Endothelial cell of umbilical vein (primary cell): ENCODE results near the gene MIB1.

ENCODE experiments used
- CTCF ChIP-seq, 2 donors: IDR thresholded peaks; 1 replicate in 1 of 2; 2 replicates in 1 of 2; pipeline ENCODE4 v1.5.1; 2011; ENCODE audit warnings: low read length in 2 of 2, mild to moderate bottlenecking in 2 of 2, moderate library complexity in 2 of 2, control low read depth in 1 of 2, inconsistent platforms in 1 of 2, low read depth in 1 of 2; ENCODE audit not compliant: insufficient read depth in 1 of 2; ENCODE audit errors: extremely low read depth in 1 of 2
- EZH2 ChIP-seq: IDR thresholded peaks from 2 replicates; pipeline ENCODE4 v1.6.1; 2012; ENCODE audit warnings: borderline replicate concordance, low read depth, mild to moderate bottlenecking, moderate library complexity, low read length, inconsistent platforms; ENCODE audit not compliant: severe bottlenecking
- FOS ChIP-seq: IDR thresholded peaks from 2 replicates; pipeline ENCODE4 v1.6.1; 2011; ENCODE audit warnings: mild to moderate bottlenecking, low read length, moderate library complexity, borderline replicate concordance; ENCODE audit not compliant: insufficient read depth
- JUN ChIP-seq: IDR thresholded peaks from 2 replicates; pipeline ENCODE4 v1.6.1; 2011; ENCODE audit warnings: borderline replicate concordance, low read depth; ENCODE audit not compliant: insufficient read length, insufficient read depth
- MAX ChIP-seq: IDR thresholded peaks from 2 replicates; pipeline ENCODE4 v1.6.1; 2011; ENCODE audit not compliant: insufficient read depth, insufficient read length
- MYC ChIP-seq: IDR thresholded peaks from one replicate; pipeline ENCODE4 v1.6.1; 2011; ENCODE audit warnings: mild to moderate bottlenecking, low read depth, low read length
- POLR2A ChIP-seq: IDR thresholded peaks from 2 replicates; pipeline ENCODE4 v1.6.1; 2012; ENCODE audit warnings: low read depth, mild to moderate bottlenecking, control low read depth, low read length

- TF ChIP-seq MAX: no peak
- TF ChIP-seq CTCF (IDR thresholded peaks at IDR 0.05; ENCODE audit: extremely low read depth in 1 of 2, insufficient read depth in 1 of 2, low read depth in 1 of 2, low read length in 2 of 2): no peak
- TF ChIP-seq EZH2: no peak
- no peak for TF ChIP-seq MYC
- no peak for TF ChIP-seq POLR2A
- no peak for TF ChIP-seq JUN
- TF ChIP-seq FOS: no peak
These were observed 85.6 kb downstream of the MIB1 start for GRCh38 chr18:21826196-21826595.
